HG03060 (cell line): Measurements from ENCODE around the gene MFSD12.
"Not testable (repeated sequence)": the region's sequence is repeated elsewhere in the genome, so short reads cannot be mapped to it uniquely, and the experiment has no call there.

ENCODE experiments used
- ATAC-seq: cut with Tn5 transposase; IDR thresholded peaks from one replicate; pipeline ENCODE4 v1.9.1; 2021; ENCODE audit warnings: low read depth, moderate number of reproducible peaks; ENCODE audit not compliant: unreplicated experiment

Gene MFSD12

GRCh38 chr19:3538965-3539755 lies 18.2 kb downstream of the MFSD12 start, which contains the start of gene TEKTIP1:
TSS of gene TEKTIP1 (plus strand) at chr19:3539174. CDS start at chr19:3539178, 4 bp downstream.
- no peak for ATAC-seq

- ATAC-seq, result no peak
These were observed 19.0 kb downstream of the MFSD12 start for GRCh38 chr19:3538258-3538929.

- ATAC-seq, result no peak
These were observed 19.7 kb downstream of the MFSD12 start for GRCh38 chr19:3537438-3538240.

GRCh38 chr19:3537101-3537437 lies 20.3 kb downstream of the MFSD12 start:
- no peak for ATAC-seq

GRCh38 chr19:3536429-3537100 lies 20.8 kb downstream of the MFSD12 start:
- ATAC-seq, result no peak

- no peak for ATAC-seq
These were observed 21.4 kb downstream of the MFSD12 start for GRCh38 chr19:3535981-3536380.

- ATAC-seq, result no peak
These were observed 21.8 kb downstream of the MFSD12 start for GRCh38 chr19:3535563-3535965.

GRCh38 chr19:3535235-3535535 lies 22.2 kb downstream of the MFSD12 start:
- no peak for ATAC-seq

GRCh38 chr19:3534375-3535234 lies 22.8 kb downstream of the MFSD12 start:
- ATAC-seq, result no peak

GRCh38 chr19:3533563-3534216 lies 23.7 kb downstream of the MFSD12 start:
- ATAC-seq, result no peak

- ATAC-seq, result no peak
These were observed 24.4 kb downstream of the MFSD12 start for GRCh38 chr19:3533033-3533432.

- no peak for ATAC-seq
These were observed 25.1 kb downstream of the MFSD12 start for GRCh38 chr19:3532154-3532786.

- no peak for ATAC-seq
These were observed 25.7 kb downstream of the MFSD12 start for GRCh38 chr19:3531716-3532115.

GRCh38 chr19:3530389-3530788 lies 27.0 kb downstream of the MFSD12 start:
- ATAC-seq, result no peak

- ATAC-seq, result not testable (repeated sequence)
These were observed 28.1 kb downstream of the MFSD12 start for GRCh38 chr19:3529299-3529698.

GRCh38 chr19:3528539-3529211 lies 28.7 kb downstream of the MFSD12 start:
- no peak for ATAC-seq

- no peak for ATAC-seq
These were observed 29.3 kb downstream of the MFSD12 start for GRCh38 chr19:3528080-3528479.

GRCh38 chr19:3527238-3527910 lies 30.0 kb downstream of the MFSD12 start:
- ATAC-seq, result no peak
